Measurements from ENCODE around the gene SDR39U1. TPM values are rescaled to one million over a fixed set of nuclear protein-coding genes. Genes with fewer than 3 reads are reported as not detected.
"Not testable (repeated sequence)": the region's sequence is repeated elsewhere in the genome, so short reads cannot be mapped to it uniquely, and the experiment has no call there.

SDR39U1 gene
- total RNA-seq, 1 donor from 2014 or later, result 68.2 TPM

DNA sequence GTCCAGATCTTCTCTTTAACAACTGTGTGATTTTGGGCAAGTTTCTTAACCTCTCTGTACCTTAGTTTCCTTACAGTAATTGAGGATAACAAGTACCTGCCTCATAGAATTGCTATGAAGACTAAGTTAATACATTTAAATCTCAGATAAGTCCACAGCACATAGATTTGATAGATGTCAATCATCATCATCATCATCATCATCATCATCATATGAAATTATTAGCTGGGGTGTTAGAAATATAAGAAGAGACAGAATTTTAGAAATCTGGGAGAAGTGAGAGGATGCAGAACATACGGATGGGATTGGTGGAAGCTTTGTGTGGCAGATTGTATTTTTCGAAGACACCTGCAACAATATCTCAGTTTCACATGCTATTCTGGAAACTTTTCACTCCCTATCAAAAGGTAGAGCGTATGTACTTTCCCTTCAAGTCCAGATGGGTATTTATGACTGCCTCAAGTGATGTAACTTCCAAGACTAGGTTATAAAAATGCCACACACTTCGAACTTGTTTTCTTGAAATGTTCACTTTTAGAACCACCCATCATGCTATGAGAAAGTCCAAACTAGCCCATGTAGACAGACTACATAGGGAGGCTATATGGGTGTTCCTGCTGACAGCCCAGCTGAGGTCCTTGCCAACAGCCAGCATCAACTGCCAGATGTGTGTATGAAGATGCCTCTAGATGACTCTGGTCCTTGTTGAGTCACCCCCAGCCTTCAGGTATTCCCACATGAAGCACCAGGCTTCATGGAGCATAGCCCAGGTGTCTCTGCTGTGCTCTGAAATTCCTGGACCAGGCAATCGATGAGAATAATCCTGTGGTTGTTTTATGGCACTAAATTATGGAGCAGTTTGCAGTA is 20.7 kb upstream of the SDR39U1 start:
- Mint-ChIP-seq H3K4me3 (ENCODE audit: low read depth) (no peak overlapping the region), H3K27ac (no peak overlapping the region), H3K4me1 (ENCODE audit: low read depth) (no peaks in the 10 kb centered on the region), H3K27me3 (no peaks in the 10 kb centered on the region), H3K36me3 (ENCODE audit: insufficient read depth) (peaks cover 5% of the 10 kb centered on the region), H3K9me3 (ENCODE audit: low read depth) (peaks cover 3% of the 10 kb centered on the region)
- TF ChIP-seq, protein P1, sequence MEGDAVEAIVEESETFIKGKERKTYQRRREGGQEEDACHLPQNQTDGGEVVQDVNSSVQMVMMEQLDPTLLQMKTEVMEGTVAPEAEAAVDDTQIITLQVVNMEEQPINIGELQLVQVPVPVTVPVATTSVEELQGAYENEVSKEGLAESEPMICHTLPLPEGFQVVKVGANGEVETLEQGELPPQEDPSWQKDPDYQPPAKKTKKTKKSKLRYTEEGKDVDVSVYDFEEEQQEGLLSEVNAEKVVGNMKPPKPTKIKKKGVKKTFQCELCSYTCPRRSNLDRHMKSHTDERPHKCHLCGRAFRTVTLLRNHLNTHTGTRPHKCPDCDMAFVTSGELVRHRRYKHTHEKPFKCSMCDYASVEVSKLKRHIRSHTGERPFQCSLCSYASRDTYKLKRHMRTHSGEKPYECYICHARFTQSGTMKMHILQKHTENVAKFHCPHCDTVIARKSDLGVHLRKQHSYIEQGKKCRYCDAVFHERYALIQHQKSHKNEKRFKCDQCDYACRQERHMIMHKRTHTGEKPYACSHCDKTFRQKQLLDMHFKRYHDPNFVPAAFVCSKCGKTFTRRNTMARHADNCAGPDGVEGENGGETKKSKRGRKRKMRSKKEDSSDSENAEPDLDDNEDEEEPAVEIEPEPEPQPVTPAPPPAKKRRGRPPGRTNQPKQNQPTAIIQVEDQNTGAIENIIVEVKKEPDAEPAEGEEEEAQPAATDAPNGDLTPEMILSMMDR (IDR thresholded peaks at IDR 0.05; ENCODE audit: unreplicated experiment), result no peak
- no peak for DNase-seq (ENCODE audit: low spot score, unreplicated experiment)

DNA sequence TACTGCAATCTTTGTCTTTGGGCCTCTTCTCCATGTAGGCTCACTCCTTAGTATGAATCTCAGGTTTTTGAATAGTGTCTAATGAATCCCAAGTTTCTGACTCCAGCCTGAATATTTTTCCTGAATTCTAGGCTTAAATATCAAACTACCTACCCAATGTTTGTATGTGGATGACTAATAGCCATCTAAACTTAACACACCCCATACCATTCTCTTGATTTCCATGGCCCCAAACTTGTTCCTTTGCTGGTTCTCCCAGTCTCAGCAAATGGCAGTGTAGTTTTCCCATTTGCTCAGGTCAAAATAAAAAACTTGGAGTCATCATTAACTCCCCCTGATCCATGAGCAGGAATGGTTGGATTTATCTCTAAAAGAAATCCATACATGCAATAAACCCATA is 18.8 kb upstream of the SDR39U1 start:
- DNase-seq (ENCODE audit: low spot score, unreplicated experiment), result no peak
- H3K27me3 Mint-ChIP-seq, result no peaks in the 10 kb centered on the region

DNA sequence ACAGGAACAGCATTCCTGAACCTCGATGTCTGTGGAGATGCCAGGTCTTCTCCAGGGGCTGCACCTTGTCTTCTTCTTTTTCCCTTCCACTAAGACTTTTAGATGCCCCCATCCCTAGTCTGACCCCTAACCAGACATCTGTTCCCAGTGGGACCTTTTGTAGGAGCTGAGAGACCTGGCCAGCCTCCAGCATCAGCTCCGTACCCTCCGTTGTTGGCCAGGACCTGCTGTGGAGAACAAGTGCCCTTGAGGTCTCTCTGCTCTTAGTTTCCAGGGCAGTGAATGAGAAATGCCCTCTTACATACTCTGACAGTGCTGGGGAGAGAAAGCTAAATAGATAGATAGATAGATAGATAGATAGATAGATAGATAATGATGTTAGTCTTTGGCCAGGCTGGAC is 16.8 kb upstream of the SDR39U1 start:
- Mint-ChIP-seq H3K9me3 (ENCODE audit: low read depth) (peaks cover 3% of the 10 kb centered on the region), H3K27me3 (no peaks in the 10 kb centered on the region), H3K4me3 (ENCODE audit: low read depth) (no peak overlapping the region), H3K4me1 (ENCODE audit: low read depth) (no peaks in the 10 kb centered on the region), H3K27ac (no peak overlapping the region), H3K36me3 (ENCODE audit: insufficient read depth) (peaks cover 13% of the 10 kb centered on the region)
- DNase-seq (ENCODE audit: low spot score, unreplicated experiment), result no peak
- TF ChIP-seq, protein P1 (IDR thresholded peaks at IDR 0.05; ENCODE audit: unreplicated experiment), result no peak

More for the DNA sequence above, 18.8 kb upstream of the SDR39U1 start:
- Mint-ChIP-seq H3K36me3 (ENCODE audit: insufficient read depth) (peaks cover 10% of the 10 kb centered on the region), H3K27ac (no peak overlapping the region), H3K9me3 (ENCODE audit: low read depth) (peaks cover 3% of the 10 kb centered on the region), H3K4me3 (ENCODE audit: low read depth) (no peak overlapping the region), H3K4me1 (ENCODE audit: low read depth) (no peaks in the 10 kb centered on the region)
- TF ChIP-seq, protein P1 (IDR thresholded peaks at IDR 0.05; ENCODE audit: unreplicated experiment), result no peak

DNA sequence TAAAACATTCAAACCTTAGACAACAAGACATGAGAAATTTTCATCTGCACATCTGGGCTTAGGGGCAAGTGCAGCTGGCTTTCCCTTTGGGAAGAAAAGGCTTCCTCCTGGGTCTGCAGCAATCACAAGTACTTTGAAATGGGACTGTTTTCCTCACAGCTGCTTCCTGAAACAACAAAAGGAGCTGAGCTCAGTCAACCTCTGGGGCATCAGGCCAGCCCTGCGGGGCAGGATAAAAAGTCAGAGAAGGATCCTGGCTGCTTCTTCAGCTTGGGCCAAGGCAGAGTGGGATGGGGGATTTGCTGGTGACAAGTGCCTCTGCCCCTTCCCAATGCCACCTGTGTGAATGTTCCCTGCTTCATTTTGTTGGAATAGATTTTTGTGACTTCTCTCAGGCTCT is 16.2 kb upstream of the SDR39U1 start:
- Mint-ChIP-seq H3K27me3 (no peaks in the 10 kb centered on the region), H3K9me3 (ENCODE audit: low read depth) (peaks cover 9% of the 10 kb centered on the region), H3K4me3 (ENCODE audit: low read depth) (no peak overlapping the region), H3K36me3 (ENCODE audit: insufficient read depth) (peaks cover 18% of the 10 kb centered on the region), H3K4me1 (ENCODE audit: low read depth) (no peaks in the 10 kb centered on the region), H3K27ac (no peak overlapping the region)
- TF ChIP-seq, protein P1 (IDR thresholded peaks at IDR 0.05; ENCODE audit: unreplicated experiment), result no peak
- no peak for DNase-seq (ENCODE audit: low spot score, unreplicated experiment)

DNA sequence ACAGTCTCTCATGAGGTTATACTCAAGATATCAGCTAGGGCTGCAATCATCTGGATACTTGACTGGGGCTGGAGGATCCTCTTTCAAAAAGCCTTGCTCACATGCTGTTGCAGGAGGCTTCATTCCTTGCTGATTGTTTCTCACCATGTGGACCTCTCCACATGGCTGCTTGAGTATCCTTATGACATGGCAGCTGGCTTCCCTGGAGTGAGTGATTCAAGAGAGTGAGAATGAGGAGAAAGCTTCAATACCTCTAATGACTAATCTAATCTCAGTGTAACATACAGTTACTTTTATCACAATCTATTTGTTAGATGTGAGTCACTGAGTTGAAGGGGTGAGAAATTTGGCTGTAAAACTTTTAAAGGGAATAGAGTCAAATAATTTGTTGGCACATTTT is 14.4 kb upstream of the SDR39U1 start:
- Mint-ChIP-seq H3K4me3 (ENCODE audit: low read depth) (no peak overlapping the region), H3K36me3 (ENCODE audit: insufficient read depth) (peaks cover 35% of the 10 kb centered on the region), H3K27me3 (no peaks in the 10 kb centered on the region), H3K4me1 (ENCODE audit: low read depth) (no peaks in the 10 kb centered on the region), H3K27ac (no peak overlapping the region), H3K9me3 (ENCODE audit: low read depth) (peaks cover 17% of the 10 kb centered on the region)
- DNase-seq (ENCODE audit: low spot score, unreplicated experiment), result no peak
- TF ChIP-seq, protein P1 (IDR thresholded peaks at IDR 0.05; ENCODE audit: unreplicated experiment), result no peak

DNA sequence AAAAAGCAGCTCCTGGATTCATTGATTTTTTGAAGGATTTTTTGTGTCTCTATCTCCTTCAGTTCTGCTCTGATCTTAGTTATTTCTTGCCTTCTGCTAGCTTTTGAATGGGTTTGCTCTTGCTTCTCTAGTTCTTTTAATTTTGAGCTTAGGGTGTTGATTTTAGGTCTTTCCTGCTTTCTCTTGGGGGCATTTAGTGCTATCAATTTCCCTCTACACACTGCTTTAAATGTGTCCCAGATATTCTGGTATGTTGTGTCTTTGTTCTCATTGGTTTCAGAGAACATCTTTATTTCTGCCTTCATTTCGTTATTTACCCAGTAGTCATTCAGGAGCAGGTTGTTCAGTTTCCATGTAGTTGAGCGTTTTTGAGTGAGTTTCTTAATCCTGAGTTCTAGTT is 8.3 kb upstream of the SDR39U1 start:
- not testable (repeated sequence) for H3K27ac Mint-ChIP-seq; H3K4me3 Mint-ChIP-seq (ENCODE audit: low read depth); H3K4me1 Mint-ChIP-seq (ENCODE audit: low read depth); DNase-seq (ENCODE audit: low spot score, unreplicated experiment); H3K27me3 Mint-ChIP-seq
- peaks cover 17% of the 10 kb centered on the region for H3K9me3 Mint-ChIP-seq (ENCODE audit: low read depth)
- H3K36me3 Mint-ChIP-seq (ENCODE audit: insufficient read depth), result peaks cover 48% of the 10 kb centered on the region

All from progenitor cell of endocrine pancreas (in vitro differentiated cells).